ENCODE measurements around the gene SH3BGR.

Gene SH3BGR

DNA sequence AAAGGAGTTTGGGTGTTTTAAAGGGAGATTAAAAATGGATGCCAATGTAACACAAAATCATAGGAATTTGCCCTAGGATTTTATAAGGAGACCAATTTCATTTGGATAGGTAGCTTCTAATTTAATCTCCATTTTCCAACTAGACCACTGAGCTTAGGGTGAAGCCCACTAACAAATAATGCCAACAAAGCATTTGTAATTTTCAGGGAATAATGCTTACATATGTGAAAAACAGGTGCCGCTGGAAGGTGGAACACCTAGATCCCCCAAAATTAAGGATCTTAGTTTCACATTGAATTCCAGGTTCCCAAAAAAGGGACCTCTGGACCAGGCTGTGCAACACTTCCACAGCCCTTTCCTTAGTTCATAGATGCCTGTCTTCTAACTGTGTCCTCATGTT, 94.8 kb downstream of the SH3BGR start:
- no peak for DNase-seq (ENCODE audit: low spot score)

DNA sequence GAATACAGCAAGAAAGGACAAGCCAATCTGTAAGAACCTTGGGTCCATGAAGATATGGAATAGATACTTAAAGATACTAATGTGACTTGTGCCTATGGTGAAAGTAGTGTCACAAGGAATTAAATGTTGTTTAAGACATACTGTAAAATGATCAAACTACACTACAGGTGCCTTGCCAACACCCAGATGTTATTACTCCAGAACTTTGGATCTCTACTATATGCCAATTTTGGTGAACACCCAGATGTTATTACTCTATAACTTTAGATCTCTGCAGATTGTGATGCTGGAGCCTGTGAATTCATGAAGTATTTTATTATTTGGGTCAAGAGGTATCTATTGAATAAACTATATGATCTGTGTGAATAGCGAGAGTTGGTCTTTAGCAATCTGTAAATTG, 101.1 kb downstream of the SH3BGR start:
- DNase-seq (ENCODE audit: low spot score): no peak

DNA sequence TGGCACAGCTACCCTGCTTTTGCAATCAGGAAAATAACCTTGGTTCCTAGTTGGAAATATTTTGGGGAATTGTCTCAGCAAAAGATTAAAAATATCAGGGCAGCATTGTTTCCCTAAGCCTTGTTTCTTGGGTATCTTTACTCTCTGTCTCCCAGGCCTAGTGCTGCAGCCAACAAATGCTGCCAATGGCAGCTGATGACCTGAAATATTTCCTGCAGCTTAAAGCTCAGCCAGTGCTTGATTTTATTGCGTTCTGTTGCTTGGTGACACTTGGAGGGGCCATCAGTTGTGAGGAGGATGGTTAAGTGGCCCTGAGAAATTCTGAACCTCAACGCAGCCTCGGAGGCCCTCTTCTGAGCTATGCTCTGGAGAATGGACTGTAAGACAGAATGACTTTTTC, 101.6 kb downstream of the SH3BGR start:
- no peak for DNase-seq (ENCODE audit: low spot score)

DNA sequence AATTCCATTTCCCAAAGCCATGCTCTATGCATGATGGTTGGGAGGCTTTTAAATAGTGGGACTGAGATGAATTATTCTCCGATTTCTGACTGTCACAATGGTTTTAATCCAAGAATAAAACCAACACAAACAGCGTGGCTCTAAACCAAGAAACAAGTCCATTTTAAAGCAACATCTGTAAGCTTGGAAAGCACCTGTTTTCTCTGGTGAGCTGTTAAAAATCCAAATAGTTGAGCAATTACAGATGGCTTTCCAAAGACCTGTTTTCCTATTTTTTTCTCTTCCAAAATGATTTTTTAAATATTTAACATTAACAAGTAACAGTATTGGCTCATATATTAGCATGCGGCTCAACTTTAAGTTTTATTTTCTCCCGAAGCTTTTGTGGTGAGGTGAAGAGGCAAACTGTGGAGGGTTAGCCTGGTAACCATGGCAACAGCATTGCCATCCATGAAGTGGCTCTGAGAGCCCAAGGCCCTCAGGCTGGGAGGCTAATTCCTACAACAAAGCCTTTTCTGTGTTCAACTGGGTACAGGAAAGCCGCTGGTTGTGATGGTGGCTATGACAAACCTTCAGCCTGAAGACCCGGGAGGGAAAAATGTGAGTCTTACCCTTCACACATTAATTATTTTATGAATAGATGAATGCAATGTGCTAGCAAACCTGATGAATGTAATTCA, 104.3 kb downstream of the SH3BGR start:
- no peak for DNase-seq (ENCODE audit: low spot score)

DNA sequence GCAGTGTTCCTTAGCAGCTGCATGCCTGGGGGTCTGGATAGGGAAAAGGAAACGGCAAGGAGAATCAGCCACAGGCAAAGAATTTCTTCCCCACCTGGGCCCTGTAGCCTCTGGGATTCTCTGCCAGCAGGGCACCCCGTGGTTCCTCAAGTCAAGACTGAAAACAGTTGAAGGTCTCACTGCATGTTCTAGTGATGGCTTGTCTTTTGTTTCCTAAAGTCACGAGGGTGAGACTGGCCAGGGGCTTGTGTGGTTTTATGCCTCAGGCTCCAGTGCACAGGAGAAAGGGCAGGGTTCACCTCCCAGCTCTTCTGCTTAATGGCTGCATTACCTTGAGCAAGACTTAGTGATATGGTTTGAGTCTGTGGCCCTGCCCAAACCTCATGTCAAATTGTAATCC, 107.7 kb downstream of the SH3BGR start:
- no peak for DNase-seq (ENCODE audit: low spot score)

DNA sequence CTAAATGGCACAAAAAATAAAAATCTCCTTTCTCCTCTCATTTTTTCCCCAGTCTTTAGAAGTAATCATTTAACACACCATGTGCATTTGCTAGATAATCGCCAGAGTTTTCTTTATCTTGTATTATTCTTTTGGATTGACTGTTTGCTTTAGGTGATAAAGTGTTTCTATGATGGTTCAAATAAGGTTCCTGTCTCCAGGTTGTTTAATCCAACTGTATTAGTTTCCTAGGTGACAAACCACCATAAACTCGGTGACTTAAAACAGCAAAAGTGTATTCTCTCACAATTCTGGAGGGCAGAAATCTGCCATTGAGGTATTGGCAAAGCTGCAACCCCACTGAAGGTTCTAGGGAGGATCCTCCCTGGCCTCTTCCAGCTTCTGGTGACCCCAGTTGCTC, 109.4 kb downstream of the SH3BGR start:
- no peak for DNase-seq (ENCODE audit: low spot score)

DNA sequence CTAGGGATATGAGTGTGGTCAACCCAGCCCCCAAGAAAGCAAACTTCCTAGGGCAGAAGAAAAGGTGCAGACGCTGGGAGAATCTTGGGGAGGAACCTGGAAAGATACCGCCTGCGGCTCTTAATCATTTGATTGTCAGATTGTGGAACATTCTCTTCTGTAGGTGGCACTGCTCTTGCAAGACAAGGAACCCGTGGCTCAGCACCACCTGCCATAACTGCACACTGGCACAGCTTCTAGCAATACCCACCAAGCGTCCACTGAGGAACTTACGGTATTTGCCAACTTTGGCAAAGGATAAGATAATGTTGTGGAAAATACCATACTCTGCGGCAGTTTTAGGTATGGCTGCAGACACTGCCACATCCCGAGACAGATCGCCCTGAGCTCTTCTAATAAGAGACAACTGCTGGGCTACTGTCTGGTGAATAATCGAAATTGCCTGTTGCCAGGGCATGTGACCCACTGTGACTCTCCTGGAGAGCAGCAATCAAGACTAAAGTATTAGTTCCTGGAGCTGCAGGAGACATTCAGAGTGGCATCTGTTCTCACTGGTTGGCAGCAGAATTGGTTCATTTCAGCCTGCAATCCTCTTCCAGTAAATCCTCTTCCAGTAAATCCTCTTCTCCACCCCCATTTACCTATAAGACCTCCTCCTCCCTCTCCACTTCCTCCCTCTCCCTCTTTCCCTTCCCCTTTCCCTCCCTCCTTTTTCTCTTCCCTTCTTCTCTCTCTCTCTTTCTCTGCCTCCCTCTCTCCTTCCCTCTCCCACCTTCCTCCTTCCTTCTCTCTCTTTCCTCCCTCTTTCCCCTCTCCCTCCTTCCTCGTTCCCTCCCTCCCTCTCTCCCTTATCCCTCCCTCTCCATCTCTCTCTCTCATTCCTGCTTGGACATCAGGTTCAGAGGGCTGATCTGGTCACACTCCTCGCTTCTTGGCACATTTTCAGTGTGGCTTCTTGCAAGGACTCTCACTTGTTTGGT, 111.3 kb downstream of the SH3BGR start:
- DNase-seq (ENCODE audit: low spot score): no peak

DNA sequence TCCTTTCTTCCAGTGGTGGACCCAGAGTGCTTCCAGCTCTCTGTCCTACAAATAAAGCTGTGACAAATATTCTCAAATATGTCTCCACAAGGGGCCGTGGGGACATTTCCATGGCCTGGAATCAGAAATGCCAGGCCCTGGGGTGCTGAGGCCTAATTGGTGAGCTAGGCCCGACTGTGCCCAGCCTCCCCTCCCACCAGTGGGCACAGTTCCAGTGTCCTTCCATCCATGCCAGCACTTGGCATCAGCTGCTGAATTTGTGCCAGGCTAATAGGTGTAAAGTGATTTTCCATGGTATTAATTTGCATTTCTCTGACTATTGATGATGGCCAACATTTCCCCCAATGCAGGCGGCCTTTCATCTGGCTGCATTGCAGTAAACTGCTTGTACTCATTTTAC, 112.4 kb downstream of the SH3BGR start:
- DNase-seq (ENCODE audit: low spot score): no peak

Measured in NAMALWA (cell line).